Stomach (tissue), 4 donors: ENCODE measurements around the gene CERS4.

Source experiments
- POLR2A ChIP-seq, 4 donors: fragments of 450-650 bp; IDR thresholded peaks; one replicate each; pipeline ENCODE4 v1.6.1; 2016; ENCODE audit warnings: antibody characterized with exemption in 4 of 4, control low read depth in 2 of 4, mild to moderate bottlenecking in 1 of 4, moderate library complexity in 1 of 4
- POLR2AphosphoS5 ChIP-seq, 3 donors: sonication (generic); formaldehyde crosslinking; IDR thresholded peaks; one replicate each; pipeline ENCODE4 v1.6.1; 2016; ENCODE audit warnings: antibody characterized with exemption in 3 of 3
- TF ChIP-seq, protein P1 (sequence below), 7 experiments: fragments of 450-650 bp in 4 of 7; fragments of 200-600 bp in 3 of 7; sonication (generic) in 3 of 7; IDR thresholded peaks; one replicate each; pipeline ENCODE4 v1.5.1; 2016 to 2019; ENCODE audit warnings: antibody characterized with exemption in 7 of 7, control low read depth in 2 of 7, mild to moderate bottlenecking in 1 of 7

DNA sequence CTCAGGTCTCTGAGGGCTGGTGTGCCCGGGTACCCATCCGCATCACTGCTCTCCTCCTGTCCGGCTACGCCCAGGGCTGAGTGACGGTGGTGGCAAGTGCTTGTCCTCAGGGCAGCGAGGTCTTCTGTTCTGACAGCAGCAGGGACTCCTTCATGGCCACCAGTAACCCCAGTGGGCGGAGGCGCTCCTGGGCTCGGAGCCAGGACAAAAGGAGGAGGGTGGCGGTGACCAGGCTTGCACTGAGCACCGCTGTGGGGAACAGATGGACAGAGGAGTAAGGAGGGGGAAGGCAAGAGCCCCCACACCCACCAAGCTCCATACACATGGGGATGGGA is 93.2 kb downstream of the CERS4 start:
- TF ChIP-seq POLR2A (IDR thresholded peaks at IDR 0.05) (no peak), POLR2AphosphoS5 (IDR thresholded peaks at IDR 0.05) (no peak)
- TF ChIP-seq, protein P1, sequence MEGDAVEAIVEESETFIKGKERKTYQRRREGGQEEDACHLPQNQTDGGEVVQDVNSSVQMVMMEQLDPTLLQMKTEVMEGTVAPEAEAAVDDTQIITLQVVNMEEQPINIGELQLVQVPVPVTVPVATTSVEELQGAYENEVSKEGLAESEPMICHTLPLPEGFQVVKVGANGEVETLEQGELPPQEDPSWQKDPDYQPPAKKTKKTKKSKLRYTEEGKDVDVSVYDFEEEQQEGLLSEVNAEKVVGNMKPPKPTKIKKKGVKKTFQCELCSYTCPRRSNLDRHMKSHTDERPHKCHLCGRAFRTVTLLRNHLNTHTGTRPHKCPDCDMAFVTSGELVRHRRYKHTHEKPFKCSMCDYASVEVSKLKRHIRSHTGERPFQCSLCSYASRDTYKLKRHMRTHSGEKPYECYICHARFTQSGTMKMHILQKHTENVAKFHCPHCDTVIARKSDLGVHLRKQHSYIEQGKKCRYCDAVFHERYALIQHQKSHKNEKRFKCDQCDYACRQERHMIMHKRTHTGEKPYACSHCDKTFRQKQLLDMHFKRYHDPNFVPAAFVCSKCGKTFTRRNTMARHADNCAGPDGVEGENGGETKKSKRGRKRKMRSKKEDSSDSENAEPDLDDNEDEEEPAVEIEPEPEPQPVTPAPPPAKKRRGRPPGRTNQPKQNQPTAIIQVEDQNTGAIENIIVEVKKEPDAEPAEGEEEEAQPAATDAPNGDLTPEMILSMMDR (IDR thresholded peaks at IDR 0.05): no peak
